ENCODE data around the gene COL4A6. TPM values are rescaled to one million over a fixed set of nuclear protein-coding genes. Genes with fewer than 3 reads are reported as not detected.

The COL4A6 gene
- total RNA-seq, 1 experiment from 2014 or later, result 2.4 TPM

- ATAC-seq (no peak), DNase-seq (ENCODE audit: low read depth, low spot score) (no peak)
- H3K4me3 ChIP-seq (replicated peaks in 1 of 2; ENCODE audit: low read depth in 1 of 2, low read length in 2 of 2), result no peak overlapping the region
- intact Hi-C loops (cut with micrococcal nuclease), result no loop called here
- H4K20me1 ChIP-seq (ENCODE audit: insufficient read depth), result no peaks in the 10 kb centered on the region
- no peak overlapping the region for H2AFZ ChIP-seq (ENCODE audit: low read depth, low read length, poor library complexity, severe bottlenecking)
- H3K9ac ChIP-seq (ENCODE audit: low read length), result no peak overlapping the region
- H3K4me1 ChIP-seq (ENCODE audit: control insufficient read depth in 1 of 2, insufficient read depth in 2 of 2, low read length in 2 of 2), result no peaks in the 10 kb centered on the region
- no peaks in the 10 kb centered on the region for H3K9me2 ChIP-seq (ENCODE audit: insufficient read depth)
- H3K27ac ChIP-seq (ENCODE audit: low read depth, low read length), result no peak overlapping the region
- no peaks in the 10 kb centered on the region for H3K36me3 ChIP-seq (ENCODE audit: control insufficient read depth in 1 of 2, insufficient read depth in 2 of 2, low read length in 2 of 2)
- no peaks in the 10 kb centered on the region for H3K79me2 ChIP-seq (ENCODE audit: insufficient read depth, low read length)
- TF ChIP-seq CTCF (IDR thresholded peaks at IDR 0.05 in 2 of 3, conservative IDR thresholded peaks at IDR 0.05 in 1 of 3; ENCODE audit: borderline replicate concordance in 1 of 3, insufficient read depth in 1 of 3, low read depth in 2 of 3, low read length in 2 of 3) (no peak), YY1 (IDR thresholded peaks at IDR 0.05; ENCODE audit: extremely low read depth, insufficient replicate concordance, low read depth, low read length) (no peak), POLR2AphosphoS5 (IDR thresholded peaks at IDR 0.05; ENCODE audit: low read depth, low read length) (no peak), ZBTB33 (IDR thresholded peaks at IDR 0.05; ENCODE audit: extremely low read depth, insufficient replicate concordance, low read length) (no peak), FOSL1 (IDR thresholded peaks at IDR 0.05; ENCODE audit: low read depth) (no peak), ZNF274 (IDR thresholded peaks at IDR 0.05; ENCODE audit: low read depth, low read length) (no peak)
- H3K27me3 ChIP-seq (ENCODE audit: insufficient read depth, low read length), result no peaks in the 10 kb centered on the region
- BruUV-seq (replicated peaks), result no TSS peak
- no peaks in the 10 kb centered on the region for H3K9me3 ChIP-seq (ENCODE audit: control insufficient read depth in 1 of 2, insufficient read depth in 1 of 2, low read depth in 1 of 2, low read length in 2 of 2)
- H3K4me2 ChIP-seq (ENCODE audit: low read length), result no peak overlapping the region
- POLR2A ChIA-PET, result no interaction called here
- CTCF ChIA-PET, result no interaction called here
- RAD21 ChIA-PET (ENCODE audit: low non-redundant PET in 1 of 2, low total read pairs in 2 of 2, uncharacterized antibody in 2 of 2, unreplicated experiment in 2 of 2), result no interaction called here
Observed at GRCh38 chrX:108341947-108342346, 96.3 kb downstream of the COL4A6 start.
